GM06990 (cell line): ENCODE results near the gene NR3C2.

Experiments
- DNase-seq: peaks from one replicate; pipeline ENCODE4 v3.0.0-alpha.2; 2011; ENCODE audit not compliant: insufficient read length; ENCODE audit errors: extremely low read depth
- H3K27me3 ChIP-seq: replicated peaks from 2 replicates; pipeline ENCODE4 v1.6.0; 2011; ENCODE audit warnings: low read length; ENCODE audit not compliant: control insufficient read depth, insufficient read depth
- H3K36me3 ChIP-seq: 2 replicates; pipeline ENCODE4 v1.5.1; 2011; ENCODE audit warnings: low read length; ENCODE audit not compliant: control insufficient read depth, insufficient read depth
- H3K4me3 ChIP-seq: replicated peaks from 2 replicates; pipeline ENCODE4 v1.5.1; 2011; ENCODE audit warnings: low read depth, mild to moderate bottlenecking, control low read depth, low read length
- CTCF ChIP-seq: IDR thresholded peaks from 2 replicates; pipeline ENCODE4 v1.5.1; 2011; ENCODE audit warnings: low read length, control low read depth, mild to moderate bottlenecking, inconsistent platforms; ENCODE audit not compliant: insufficient read depth, poor library complexity, severe bottlenecking

NR3C2 gene

GRCh38 chr4:148254621-148255343 is 187.4 kb downstream of the NR3C2 start:
- Histone ChIP-seq H3K36me3 (no peaks in the 10 kb centered on the region), H3K4me3 (no peak overlapping the region), H3K27me3 (no peaks in the 10 kb centered on the region)
- no peak for TF ChIP-seq CTCF
- no peak for DNase-seq

GRCh38 chr4:148253768-148254167 is 188.4 kb downstream of the NR3C2 start:
- no peak for DNase-seq
- H3K36me3 ChIP-seq = no peaks in the 10 kb centered on the region
- no peak for TF ChIP-seq CTCF
- H3K4me3 ChIP-seq = no peak overlapping the region
- H3K27me3 ChIP-seq = no peaks in the 10 kb centered on the region

GRCh38 chr4:148248824-148249223 is 193.4 kb downstream of the NR3C2 start:
- no peak for TF ChIP-seq CTCF
- Histone ChIP-seq H3K27me3 (no peaks in the 10 kb centered on the region), H3K36me3 (no peaks in the 10 kb centered on the region), H3K4me3 (no peak overlapping the region)
- DNase-seq = no peak

- no peak overlapping the region for H3K4me3 ChIP-seq
- H3K36me3 ChIP-seq = no peaks in the 10 kb centered on the region
- no peak for TF ChIP-seq CTCF
- H3K27me3 ChIP-seq = no peaks in the 10 kb centered on the region
- no peak for DNase-seq
Observed at GRCh38 chr4:148245015-148245414, 197.2 kb downstream of the NR3C2 start.

- Histone ChIP-seq H3K4me3 (no peak overlapping the region), H3K36me3 (no peaks in the 10 kb centered on the region), H3K27me3 (no peaks in the 10 kb centered on the region)
- no peak for DNase-seq
- TF ChIP-seq CTCF = no peak
Observed at GRCh38 chr4:148243837-148244236, 198.4 kb downstream of the NR3C2 start.

- H3K36me3 ChIP-seq = no peaks in the 10 kb centered on the region
- H3K4me3 ChIP-seq = no peak overlapping the region
- no peak for TF ChIP-seq CTCF
- no peak for DNase-seq
- no peaks in the 10 kb centered on the region; the same call in 1 of the 2 replicates for H3K27me3 ChIP-seq
Observed at GRCh38 chr4:148240241-148240640, 202.0 kb downstream of the NR3C2 start.
